HepG2 (cell line): ENCODE measurements around the gene SCN4B. TPM values are rescaled to one million over a fixed set of nuclear protein-coding genes. Genes with fewer than 3 reads are reported as not detected.

Experiments
- HHEX ChIP-seq: IDR thresholded peaks from 2 replicates; pipeline ENCODE4 v1.6.1; 2016; ENCODE audit warnings: control low read depth
- RARA ChIP-seq: IDR thresholded peaks from 2 replicates; pipeline ENCODE4 v1.6.1; 2016; ENCODE audit warnings: missing genetic modification reagents, missing compliant biosample characterization
- RFXAP ChIP-seq: sonication (generic); formaldehyde crosslinking; IDR thresholded peaks from 2 replicates; pipeline ENCODE4 v1.4.0; 2020; ENCODE audit warnings: missing genetic modification reagents, borderline replicate concordance
- TRIM24 ChIP-seq: sonication (generic); formaldehyde crosslinking; IDR thresholded peaks from 2 replicates; pipeline ENCODE4 v1.8.0; 2022; ENCODE audit warnings: mild to moderate bottlenecking, missing genetic modification reagents
- XRCC5 ChIP-seq: fragments of 200-400 bp; formaldehyde crosslinking; optimal IDR thresholded peaks from 2 replicates; pipeline ENCODE3; 2017; ENCODE audit warnings: mild to moderate bottlenecking, low read length
- ZFP36 ChIP-seq: fragments of 150-350 bp; IDR thresholded peaks from 2 replicates; pipeline ENCODE4 v1.6.1; 2018; ENCODE audit warnings: borderline replicate concordance, low read length, low read depth; ENCODE audit not compliant: partially characterized antibody
- ZNF17 ChIP-seq: sonication (generic); formaldehyde crosslinking; IDR thresholded peaks from 2 replicates; pipeline ENCODE4 v1.5.0; 2020; ENCODE audit warnings: mild to moderate bottlenecking, missing genetic modification reagents
- ZNF180 ChIP-seq: sonication (generic); formaldehyde crosslinking; IDR thresholded peaks from 2 replicates; pipeline ENCODE4 v1.4.0; 2020; ENCODE audit warnings: low read depth, missing genetic modification reagents, borderline replicate concordance
- ZNF615 ChIP-seq: sonication (generic); formaldehyde crosslinking; IDR thresholded peaks from 2 replicates; pipeline ENCODE4 v1.5.0; 2020; ENCODE audit warnings: mild to moderate bottlenecking, missing genetic modification reagents, borderline replicate concordance
- ZNF616 ChIP-seq: sonication (generic); formaldehyde crosslinking; IDR thresholded peaks from 2 replicates; pipeline ENCODE4 v1.5.0; 2020; ENCODE audit warnings: low read depth, mild to moderate bottlenecking, missing genetic modification reagents
- polyA plus RNA-seq, 8 experiments: library from polyadenylated mRNA; depleted of rRNA in 3 of 8; stranded (reverse) in 7 of 8; unstranded in 1 of 8; fragments of >200 nt; fragmentation: Illumina TruSeq in 4 of 8; extraction: Trizol in 4 of 8; gene quantifications; 2 replicates each; pipeline versions ENCODE4 v1.2.1 to v1.2.3, GENCODE V29; 2011 to 2016; ENCODE audit warnings: low read depth in 4 of 8, missing spikeins in 1 of 8, mixed read lengths in 1 of 8; ENCODE audit not compliant: insufficient read depth in 1 of 8
- total RNA-seq, 5 experiments: library from RNA; depleted of rRNA; stranded (reverse); fragments of >200 nt; fragmentation: Illumina TruSeq; extraction: Trizol; gene quantifications; 2 replicates each; pipeline ENCODE4 v1.2.3, GENCODE V29; 2016; ENCODE audit warnings: low read depth in 1 of 5
- TF ChIP-seq, protein P1 (sequence below), 2 experiments: fragments of 450-650 bp in 1 of 2; sonication (generic) in 1 of 2; formaldehyde crosslinking in 1 of 2; IDR thresholded peaks; 2 replicates each; pipeline versions ENCODE4 v1.6.1 to v1.8.0; 2016 to 2022; ENCODE audit warnings: antibody characterized with exemption in 1 of 2, mild to moderate bottlenecking in 1 of 2, missing genetic modification reagents in 1 of 2
- TF ChIP-seq, protein P2 (sequence below): IDR thresholded peaks from 2 replicates; pipeline ENCODE4 v1.6.1; 2016; ENCODE audit warnings: low read depth, missing genetic modification reagents, missing compliant biosample characterization
- TF ChIP-seq, protein P3 (sequence below): IDR thresholded peaks from 2 replicates; pipeline ENCODE4 v1.6.1; 2016; ENCODE audit warnings: low read depth
- TF ChIP-seq, protein P4 (sequence below): IDR thresholded peaks from 2 replicates; pipeline ENCODE4 v1.6.1; 2016; ENCODE audit warnings: missing genetic modification reagents, missing compliant biosample characterization

SCN4B gene
- total and polyA plus RNA-seq, 2 of the 13 experiments (the other 11 are each of a cell fraction or from before 2014, with no cell fraction given): 0.04 to 0.29 TPM

DNA sequence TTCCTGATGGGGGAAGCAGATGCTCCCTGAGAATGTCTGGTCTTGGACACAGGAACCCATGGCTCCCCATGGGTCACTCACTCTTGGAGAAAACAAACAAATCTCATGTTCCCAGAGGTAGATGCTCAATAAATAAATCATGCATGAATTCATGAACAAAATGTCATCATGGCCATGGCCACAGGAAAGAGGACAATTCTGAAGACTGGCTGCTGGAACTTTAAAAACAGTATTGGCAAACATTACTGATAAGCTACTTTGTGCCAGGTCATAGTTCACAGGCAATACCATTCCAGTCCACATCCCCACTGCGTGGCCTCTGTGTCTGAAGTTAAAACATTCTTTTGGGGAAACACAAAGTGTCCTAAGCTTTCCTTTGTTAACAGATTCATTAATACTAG lies 56.7 kb downstream of the SCN4B start (continued):
- TF ChIP-seq, protein P1, sequence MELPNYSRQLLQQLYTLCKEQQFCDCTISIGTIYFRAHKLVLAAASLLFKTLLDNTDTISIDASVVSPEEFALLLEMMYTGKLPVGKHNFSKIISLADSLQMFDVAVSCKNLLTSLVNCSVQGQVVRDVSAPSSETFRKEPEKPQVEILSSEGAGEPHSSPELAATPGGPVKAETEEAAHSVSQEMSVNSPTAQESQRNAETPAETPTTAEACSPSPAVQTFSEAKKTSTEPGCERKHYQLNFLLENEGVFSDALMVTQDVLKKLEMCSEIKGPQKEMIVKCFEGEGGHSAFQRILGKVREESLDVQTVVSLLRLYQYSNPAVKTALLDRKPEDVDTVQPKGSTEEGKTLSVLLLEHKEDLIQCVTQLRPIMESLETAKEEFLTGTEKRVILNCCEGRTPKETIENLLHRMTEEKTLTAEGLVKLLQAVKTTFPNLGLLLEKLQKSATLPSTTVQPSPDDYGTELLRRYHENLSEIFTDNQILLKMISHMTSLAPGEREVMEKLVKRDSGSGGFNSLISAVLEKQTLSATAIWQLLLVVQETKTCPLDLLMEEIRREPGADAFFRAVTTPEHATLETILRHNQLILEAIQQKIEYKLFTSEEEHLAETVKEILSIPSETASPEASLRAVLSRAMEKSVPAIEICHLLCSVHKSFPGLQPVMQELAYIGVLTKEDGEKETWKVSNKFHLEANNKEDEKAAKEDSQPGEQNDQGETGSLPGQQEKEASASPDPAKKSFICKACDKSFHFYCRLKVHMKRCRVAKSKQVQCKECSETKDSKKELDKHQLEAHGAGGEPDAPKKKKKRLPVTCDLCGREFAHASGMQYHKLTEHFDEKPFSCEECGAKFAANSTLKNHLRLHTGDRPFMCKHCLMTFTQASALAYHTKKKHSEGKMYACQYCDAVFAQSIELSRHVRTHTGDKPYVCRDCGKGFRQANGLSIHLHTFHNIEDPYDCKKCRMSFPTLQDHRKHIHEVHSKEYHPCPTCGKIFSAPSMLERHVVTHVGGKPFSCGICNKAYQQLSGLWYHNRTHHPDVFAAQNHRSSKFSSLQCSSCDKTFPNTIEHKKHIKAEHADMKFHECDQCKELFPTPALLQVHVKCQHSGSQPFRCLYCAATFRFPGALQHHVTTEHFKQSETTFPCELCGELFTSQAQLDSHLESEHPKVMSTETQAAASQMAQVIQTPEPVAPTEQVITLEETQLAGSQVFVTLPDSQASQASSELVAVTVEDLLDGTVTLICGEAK (IDR thresholded peaks at IDR 0.05): no peak
- TF ChIP-seq, protein P1 (CRISPR knock-in tag; IDR thresholded peaks at IDR 0.05): no peak
- TF ChIP-seq, protein P2, sequence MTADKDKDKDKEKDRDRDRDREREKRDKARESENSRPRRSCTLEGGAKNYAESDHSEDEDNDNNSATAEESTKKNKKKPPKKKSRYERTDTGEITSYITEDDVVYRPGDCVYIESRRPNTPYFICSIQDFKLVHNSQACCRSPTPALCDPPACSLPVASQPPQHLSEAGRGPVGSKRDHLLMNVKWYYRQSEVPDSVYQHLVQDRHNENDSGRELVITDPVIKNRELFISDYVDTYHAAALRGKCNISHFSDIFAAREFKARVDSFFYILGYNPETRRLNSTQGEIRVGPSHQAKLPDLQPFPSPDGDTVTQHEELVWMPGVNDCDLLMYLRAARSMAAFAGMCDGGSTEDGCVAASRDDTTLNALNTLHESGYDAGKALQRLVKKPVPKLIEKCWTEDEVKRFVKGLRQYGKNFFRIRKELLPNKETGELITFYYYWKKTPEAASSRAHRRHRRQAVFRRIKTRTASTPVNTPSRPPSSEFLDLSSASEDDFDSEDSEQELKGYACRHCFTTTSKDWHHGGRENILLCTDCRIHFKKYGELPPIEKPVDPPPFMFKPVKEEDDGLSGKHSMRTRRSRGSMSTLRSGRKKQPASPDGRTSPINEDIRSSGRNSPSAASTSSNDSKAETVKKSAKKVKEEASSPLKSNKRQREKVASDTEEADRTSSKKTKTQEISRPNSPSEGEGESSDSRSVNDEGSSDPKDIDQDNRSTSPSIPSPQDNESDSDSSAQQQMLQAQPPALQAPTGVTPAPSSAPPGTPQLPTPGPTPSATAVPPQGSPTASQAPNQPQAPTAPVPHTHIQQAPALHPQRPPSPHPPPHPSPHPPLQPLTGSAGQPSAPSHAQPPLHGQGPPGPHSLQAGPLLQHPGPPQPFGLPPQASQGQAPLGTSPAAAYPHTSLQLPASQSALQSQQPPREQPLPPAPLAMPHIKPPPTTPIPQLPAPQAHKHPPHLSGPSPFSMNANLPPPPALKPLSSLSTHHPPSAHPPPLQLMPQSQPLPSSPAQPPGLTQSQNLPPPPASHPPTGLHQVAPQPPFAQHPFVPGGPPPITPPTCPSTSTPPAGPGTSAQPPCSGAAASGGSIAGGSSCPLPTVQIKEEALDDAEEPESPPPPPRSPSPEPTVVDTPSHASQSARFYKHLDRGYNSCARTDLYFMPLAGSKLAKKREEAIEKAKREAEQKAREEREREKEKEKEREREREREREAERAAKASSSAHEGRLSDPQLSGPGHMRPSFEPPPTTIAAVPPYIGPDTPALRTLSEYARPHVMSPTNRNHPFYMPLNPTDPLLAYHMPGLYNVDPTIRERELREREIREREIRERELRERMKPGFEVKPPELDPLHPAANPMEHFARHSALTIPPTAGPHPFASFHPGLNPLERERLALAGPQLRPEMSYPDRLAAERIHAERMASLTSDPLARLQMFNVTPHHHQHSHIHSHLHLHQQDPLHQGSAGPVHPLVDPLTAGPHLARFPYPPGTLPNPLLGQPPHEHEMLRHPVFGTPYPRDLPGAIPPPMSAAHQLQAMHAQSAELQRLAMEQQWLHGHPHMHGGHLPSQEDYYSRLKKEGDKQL (CRISPR knock-in tag): peak; percentile 49; the same call in 1 of the 2 replicates
- TF ChIP-seq XRCC5 (no peak), HHEX (peak; percentile 87), ZNF180 (CRISPR knock-in tag) (no peak), RFXAP (no peak), ZNF615 (CRISPR knock-in tag) (no peak), ZNF616 (no peak), TRIM24 (CRISPR knock-in tag) (no peak), ZNF17 (CRISPR knock-in tag) (no peak), ZFP36 (no peak), RARA (CRISPR knock-in tag) (peak; percentile 88)
- TF ChIP-seq, protein P3, sequence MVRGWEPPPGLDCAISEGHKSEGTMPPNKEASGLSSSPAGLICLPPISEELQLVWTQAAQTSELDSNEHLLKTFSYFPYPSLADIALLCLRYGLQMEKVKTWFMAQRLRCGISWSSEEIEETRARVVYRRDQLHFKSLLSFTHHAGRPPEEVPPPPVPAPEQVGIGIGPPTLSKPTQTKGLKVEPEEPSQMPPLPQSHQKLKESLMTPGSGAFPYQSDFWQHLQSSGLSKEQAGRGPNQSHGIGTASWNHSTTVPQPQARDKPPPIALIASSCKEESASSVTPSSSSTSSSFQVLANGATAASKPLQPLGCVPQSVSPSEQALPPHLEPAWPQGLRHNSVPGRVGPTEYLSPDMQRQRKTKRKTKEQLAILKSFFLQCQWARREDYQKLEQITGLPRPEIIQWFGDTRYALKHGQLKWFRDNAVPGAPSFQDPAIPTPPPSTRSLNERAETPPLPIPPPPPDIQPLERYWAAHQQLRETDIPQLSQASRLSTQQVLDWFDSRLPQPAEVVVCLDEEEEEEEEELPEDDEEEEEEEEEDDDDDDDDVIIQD: no peak
- TF ChIP-seq, protein P4, sequence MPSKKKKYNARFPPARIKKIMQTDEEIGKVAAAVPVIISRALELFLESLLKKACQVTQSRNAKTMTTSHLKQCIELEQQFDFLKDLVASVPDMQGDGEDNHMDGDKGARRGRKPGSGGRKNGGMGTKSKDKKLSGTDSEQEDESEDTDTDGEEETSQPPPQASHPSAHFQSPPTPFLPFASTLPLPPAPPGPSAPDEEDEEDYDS (CRISPR knock-in tag): peak; percentile 32; the same call in 1 of the 2 replicates
